SK-N-SH (cell line): ENCODE data around the gene OR56B4. TPM values are rescaled to one million over a fixed set of nuclear protein-coding genes. Genes with fewer than 3 reads are reported as not detected.

Experiments used
- CTCF ChIA-PET: fragments of 300-600, 350-600 bp; formaldehyde crosslinking; extraction: SDS; loops from one replicate; lab custom pipeline; 2021; lab: Yijun Ruan, JAX
- POLR2A ChIA-PET: fragments of 350-600 bp; sonication (Branson Sonifier 250); formaldehyde crosslinking; extraction: SDS; loops from one replicate; lab custom pipeline; 2020; ENCODE audit warnings: antibody characterized with exemption, inconsistent platforms; lab: Yijun Ruan, JAX
- DNase-seq: peaks from one replicate; pipeline ENCODE4 v3.0.0; 2012
- H2AFZ ChIP-seq: fragments of 200-600 bp; sonication (generic); 2 replicates; pipeline ENCODE4 v1.8.1; 2016; ENCODE audit warnings: antibody characterized with exemption, mild to moderate bottlenecking, low read depth
- H3F3A ChIP-seq: fragments of 200-600 bp; sonication (generic); replicated peaks from 2 replicates; pipeline ENCODE3; 2016; ENCODE audit warnings: antibody characterized with exemption, mild to moderate bottlenecking; ENCODE audit not compliant: insufficient read depth
- H3K27ac ChIP-seq, 2 experiments: fragments of 200-500 bp in 1 of 2; fragments of 200-600 bp in 1 of 2; sonication (Bioruptor generic) in 1 of 2; sonication (generic), shearing (Covaris generic) in 1 of 2; 2 replicates each; pipeline versions ENCODE4 v1.5.1 to v1.6.1; 2014 to 2016; ENCODE audit warnings: low read depth in 2 of 2, inconsistent platforms in 1 of 2, low read length in 1 of 2, mild to moderate bottlenecking in 1 of 2, mixed read lengths in 1 of 2
- H3K27me3 ChIP-seq: fragments of 200-600 bp; sonication (generic), shearing (Covaris generic); 2 replicates; pipeline ENCODE4 v1.6.1; 2016; ENCODE audit warnings: mixed run types; ENCODE audit not compliant: insufficient read depth
- H3K36me3 ChIP-seq, 2 experiments: fragments of 200-500 bp in 1 of 2; fragments of 200-600 bp in 1 of 2; sonication (Bioruptor generic) in 1 of 2; sonication (generic) in 1 of 2; replicated peaks in 1 of 2; 2 replicates each; pipeline versions ENCODE3 to v1.5.1; 2014 to 2016; ENCODE audit warnings: low read length in 1 of 2, mild to moderate bottlenecking in 1 of 2; ENCODE audit not compliant: insufficient read depth in 2 of 2, control insufficient read depth in 1 of 2
- H3K4me1 ChIP-seq, 2 experiments: fragments of 200-500 bp in 1 of 2; fragments of 200-600 bp in 1 of 2; sonication (Bioruptor generic) in 1 of 2; sonication (generic), shearing (Covaris generic) in 1 of 2; 2 replicates each; pipeline versions ENCODE4 v1.5.1 to v1.6.1; 2014 to 2016; ENCODE audit warnings: low read depth in 1 of 2, low read length in 1 of 2, mixed run types in 1 of 2; ENCODE audit not compliant: insufficient read depth in 2 of 2, control insufficient read depth in 1 of 2
- H3K4me2 ChIP-seq: fragments of 200-600 bp; sonication (generic), shearing (Covaris generic); 2 replicates; pipeline ENCODE4 v1.6.1; 2017; ENCODE audit warnings: mixed run types
- H3K4me3 ChIP-seq, 2 experiments: fragments of 200-500 bp in 1 of 2; fragments of 200-600 bp in 1 of 2; sonication (Bioruptor generic) in 1 of 2; sonication (generic), shearing (Covaris generic) in 1 of 2; 2 replicates each; pipeline versions ENCODE4 v1.5.1 to v1.8.1; 2014 to 2016; ENCODE audit warnings: low read depth in 2 of 2, inconsistent platforms in 1 of 2, low read length in 1 of 2, mild to moderate bottlenecking in 1 of 2, mixed read lengths in 1 of 2, moderate library complexity in 1 of 2
- H3K79me2 ChIP-seq: fragments of 200-600 bp; sonication (generic); 2 replicates; pipeline ENCODE4 v1.8.1; 2017; ENCODE audit warnings: mild to moderate bottlenecking; ENCODE audit not compliant: insufficient read depth
- H3K9ac ChIP-seq: fragments of 200-600 bp; sonication (generic); 2 replicates; pipeline ENCODE4 v1.6.1; 2017; ENCODE audit warnings: mixed run types
- H3K9me2 ChIP-seq: fragments of 200-600 bp; sonication (generic); 2 replicates; pipeline ENCODE4 v1.6.1; 2017; ENCODE audit warnings: mixed run types
- H3K9me3 ChIP-seq: fragments of 200-600 bp; sonication (generic); 2 replicates; pipeline ENCODE4 v1.6.1; 2017; ENCODE audit warnings: mixed run types, mild to moderate bottlenecking, moderate library complexity
- H4K20me1 ChIP-seq: fragments of 200-600 bp; sonication (generic); 2 replicates; pipeline ENCODE4 v1.6.1; 2017; ENCODE audit warnings: mild to moderate bottlenecking, mixed run types; ENCODE audit not compliant: insufficient read depth
- FOSL2 ChIP-seq: IDR thresholded peaks from 2 replicates; pipeline ENCODE4 v1.4.0; 2012; ENCODE audit warnings: low read depth, mild to moderate bottlenecking, moderate library complexity, borderline replicate concordance
- GABPA ChIP-seq: IDR thresholded peaks from 2 replicates; pipeline ENCODE4 v1.4.0; 2012; ENCODE audit warnings: low read depth, mild to moderate bottlenecking
- GATA2 ChIP-seq: sonication (generic); formaldehyde crosslinking; IDR thresholded peaks from 2 replicates; pipeline ENCODE4 v1.5.0; 2020; ENCODE audit warnings: mild to moderate bottlenecking, missing genetic modification reagents
- IRF3 ChIP-seq: fragments of 150-350 bp; IDR thresholded peaks from 2 replicates; pipeline ENCODE4 v1.6.1; 2016; ENCODE audit warnings: mild to moderate bottlenecking, low read depth, low read length
- JUND ChIP-seq: IDR thresholded peaks from 2 replicates; pipeline ENCODE4 v1.4.0; 2012
- MAX ChIP-seq: IDR thresholded peaks from 2 replicates; pipeline ENCODE4 v1.4.0; 2012; ENCODE audit warnings: low read depth
- NFIC ChIP-seq: IDR thresholded peaks from 2 replicates; pipeline ENCODE4 v1.4.0; 2012; ENCODE audit warnings: borderline replicate concordance
- PBX3 ChIP-seq: IDR thresholded peaks from 2 replicates; pipeline ENCODE4; 2012
- POLR2AphosphoS5 ChIP-seq: IDR thresholded peaks from 2 replicates; pipeline ENCODE4 v1.6.1; 2012; ENCODE audit warnings: low read depth, low read length
- RCOR1 ChIP-seq: fragments of 150-350 bp; IDR thresholded peaks from 2 replicates; pipeline ENCODE4 v1.6.1; 2017; ENCODE audit warnings: antibody characterized with exemption, low read length
- REST ChIP-seq: IDR thresholded peaks from 2 replicates; pipeline ENCODE4 v1.6.1; 2012; ENCODE audit warnings: mild to moderate bottlenecking, low read depth, low read length, moderate library complexity
- RFX5 ChIP-seq: IDR thresholded peaks from 2 replicates; pipeline ENCODE4 v1.6.1; 2012; ENCODE audit warnings: mild to moderate bottlenecking, improper control_type of control experiment, low read length
- RXRA ChIP-seq: IDR thresholded peaks from 2 replicates; pipeline ENCODE4 v1.4.0; 2012; ENCODE audit warnings: low read depth, mild to moderate bottlenecking, borderline replicate concordance
- SIN3A ChIP-seq: IDR thresholded peaks from 2 replicates; pipeline ENCODE4 v1.6.1; 2012; ENCODE audit warnings: low read depth, mild to moderate bottlenecking, low read length, moderate library complexity, borderline replicate concordance
- TCF12 ChIP-seq: IDR thresholded peaks from 2 replicates; pipeline ENCODE4 v1.4.0; 2012
- TEAD4 ChIP-seq: IDR thresholded peaks from 2 replicates; pipeline ENCODE4 v1.4.0; 2012; ENCODE audit warnings: mild to moderate bottlenecking, borderline replicate concordance; ENCODE audit not compliant: insufficient read depth
- USF2 ChIP-seq: fragments of 150-350 bp; IDR thresholded peaks from 2 replicates; pipeline ENCODE4 v1.6.1; 2017; ENCODE audit warnings: antibody characterized with exemption, low read length, low read depth, borderline replicate concordance
- WGBS: methylation state at CpG from one replicate; pipeline ENCODE4 v1.1.6; 2017; ENCODE audit warnings: low lambda C conversion rate; 5-methylcytosine and 5-hydroxymethylcytosine counted together
- polyA plus RNA-seq, 3 experiments: library from polyadenylated mRNA; depleted of rRNA; stranded (reverse); fragments of >200 nt; gene quantifications; 2 replicates each; pipeline ENCODE4 v1.2.3, GENCODE V29; 2012
- TF ChIP-seq, protein P1 (sequence below): IDR thresholded peaks from 2 replicates; pipeline ENCODE4 v1.4.0; 2012; ENCODE audit warnings: low read depth, borderline replicate concordance

Gene OR56B4
- polyA plus RNA-seq, 1 of the 3 experiments (the other 2 are of a cell fraction): not detected

DNA sequence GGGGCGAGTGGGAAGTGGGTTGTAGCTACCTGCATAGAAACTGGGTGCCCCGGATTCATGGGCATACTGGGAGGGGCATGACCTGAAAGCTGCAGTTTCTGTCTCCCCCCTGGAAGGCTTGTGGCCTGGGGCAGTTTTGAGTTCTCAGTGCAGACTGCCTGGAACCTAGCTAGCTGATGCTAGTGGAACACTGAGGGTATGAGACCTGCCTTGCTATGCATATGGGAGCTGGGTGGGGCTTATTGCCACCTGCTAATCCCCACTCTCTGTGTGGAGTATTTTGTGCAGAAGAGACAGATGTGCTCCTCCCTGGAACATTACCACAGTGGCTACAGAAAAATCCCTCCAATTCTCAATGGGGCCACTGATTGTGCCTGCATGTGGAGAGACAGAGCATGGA is 11.7 kb upstream of the OR56B4 start (continued):
- no peak for TF ChIP-seq USF2

GRCh38 chr11:6096417-6096816 is 11.1 kb upstream of the OR56B4 start:
- Histone ChIP-seq H3K27ac (no peak overlapping the region), H3F3A (no peaks in the 10 kb centered on the region), H3K9me3 (no peaks in the 10 kb centered on the region), H3K4me3 (no peak overlapping the region), H3K4me2 (no peak overlapping the region), H3K27me3 (no peaks in the 10 kb centered on the region), H2AFZ (no peak overlapping the region), H3K36me3 (no peaks in the 10 kb centered on the region), H3K4me1 (no peaks in the 10 kb centered on the region), H3K79me2 (no peaks in the 10 kb centered on the region), H4K20me1 (no peaks in the 10 kb centered on the region), H3K9ac (no peak overlapping the region), H3K9me2 (no peaks in the 10 kb centered on the region)
- 0% methylated on average over 2 of the region's 2 CpGs for WGBS
- POLR2A ChIA-PET: no interaction called here
- DNase-seq: no peak
- TF ChIP-seq FOSL2 (no peak), JUND (no peak), RXRA (no peak), REST (no peak), NFIC (no peak), RCOR1 (no peak), TEAD4 (no peak), GABPA (no peak), PBX3 (no peak), TCF12 (no peak), SIN3A (no peak), GATA2 (CRISPR knock-in tag) (no peak), RFX5 (no peak), POLR2AphosphoS5 (no peak), IRF3 (no peak), MAX (no peak)
- TF ChIP-seq, protein P1, sequence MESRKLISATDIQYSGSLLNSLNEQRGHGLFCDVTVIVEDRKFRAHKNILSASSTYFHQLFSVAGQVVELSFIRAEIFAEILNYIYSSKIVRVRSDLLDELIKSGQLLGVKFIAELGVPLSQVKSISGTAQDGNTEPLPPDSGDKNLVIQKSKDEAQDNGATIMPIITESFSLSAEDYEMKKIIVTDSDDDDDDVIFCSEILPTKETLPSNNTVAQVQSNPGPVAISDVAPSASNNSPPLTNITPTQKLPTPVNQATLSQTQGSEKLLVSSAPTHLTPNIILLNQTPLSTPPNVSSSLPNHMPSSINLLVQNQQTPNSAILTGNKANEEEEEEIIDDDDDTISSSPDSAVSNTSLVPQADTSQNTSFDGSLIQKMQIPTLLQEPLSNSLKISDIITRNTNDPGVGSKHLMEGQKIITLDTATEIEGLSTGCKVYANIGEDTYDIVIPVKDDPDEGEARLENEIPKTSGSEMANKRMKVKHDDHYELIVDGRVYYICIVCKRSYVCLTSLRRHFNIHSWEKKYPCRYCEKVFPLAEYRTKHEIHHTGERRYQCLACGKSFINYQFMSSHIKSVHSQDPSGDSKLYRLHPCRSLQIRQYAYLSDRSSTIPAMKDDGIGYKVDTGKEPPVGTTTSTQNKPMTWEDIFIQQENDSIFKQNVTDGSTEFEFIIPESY: no peak
- CTCF ChIA-PET: interaction anchor here (1.7 kb wide), 1 partner anchor 12 kb away, joined by 4 read pairs; no protein-coding TSS in a partner anchor
